ENCODE measurements around the gene IMMP1L. TPM values are rescaled to one million over a fixed set of nuclear protein-coding genes. Genes with fewer than 3 reads are reported as not detected.

Gene IMMP1L
- total RNA-seq, 1 donor from 2014 or later = 54.0 TPM

GRCh38 chr11:31531293-31531692 is 21.9 kb upstream of the IMMP1L start:
- Mint-ChIP-seq H3K27me3 (ENCODE audit: low read depth) (no peaks in the 10 kb centered on the region), H3K27ac (ENCODE audit: unreplicated experiment) (no peak overlapping the region), H3K36me3 (ENCODE audit: low read depth) (peaks cover 10% of the 10 kb centered on the region), H3K4me3 (no peak overlapping the region), H3K4me1 (no peaks in the 10 kb centered on the region), H3K9me3 (peaks cover 2% of the 10 kb centered on the region)
- DNase-seq (ENCODE audit: low read depth, low spot score) = no peak
- no peak for TF ChIP-seq CTCF (conservative IDR thresholded peaks at IDR 0.05)

- no peak overlapping the region for H3K27ac Mint-ChIP-seq (ENCODE audit: unreplicated experiment)
- H3K9me3 Mint-ChIP-seq = peaks cover 2% of the 10 kb centered on the region
- no peaks in the 10 kb centered on the region for H3K27me3 Mint-ChIP-seq (ENCODE audit: low read depth)
- H3K36me3 Mint-ChIP-seq (ENCODE audit: low read depth) = peaks cover 10% of the 10 kb centered on the region
- no peak overlapping the region for H3K4me3 Mint-ChIP-seq
- no peaks in the 10 kb centered on the region for H3K4me1 Mint-ChIP-seq
- no peak for TF ChIP-seq CTCF (conservative IDR thresholded peaks at IDR 0.05)
- no peak for DNase-seq (ENCODE audit: low read depth, low spot score)
Observed at GRCh38 chr11:31529701-31530100, 20.3 kb upstream of the IMMP1L start.

GRCh38 chr11:31529189-31529588 is 19.8 kb upstream of the IMMP1L start:
- H3K9me3 Mint-ChIP-seq = peaks cover 2% of the 10 kb centered on the region
- no peak for DNase-seq (ENCODE audit: low read depth, low spot score)
- no peaks in the 10 kb centered on the region for H3K4me1 Mint-ChIP-seq
- H3K4me3 Mint-ChIP-seq = no peak overlapping the region
- H3K36me3 Mint-ChIP-seq (ENCODE audit: low read depth) = peaks cover 10% of the 10 kb centered on the region
- TF ChIP-seq CTCF (conservative IDR thresholded peaks at IDR 0.05) = no peak
- H3K27me3 Mint-ChIP-seq (ENCODE audit: low read depth) = no peaks in the 10 kb centered on the region
- no peak overlapping the region for H3K27ac Mint-ChIP-seq (ENCODE audit: unreplicated experiment)

- Mint-ChIP-seq H3K27me3 (ENCODE audit: low read depth) (no peaks in the 10 kb centered on the region), H3K4me3 (no peak overlapping the region), H3K9me3 (no peaks in the 10 kb centered on the region), H3K36me3 (ENCODE audit: low read depth) (peaks cover 3% of the 10 kb centered on the region), H3K27ac (ENCODE audit: unreplicated experiment) (no peak overlapping the region), H3K4me1 (no peaks in the 10 kb centered on the region)
- DNase-seq (ENCODE audit: low read depth, low spot score) = no peak
- TF ChIP-seq CTCF (conservative IDR thresholded peaks at IDR 0.05) = no peak
Observed at GRCh38 chr11:31521497-31522150, 12.2 kb upstream of the IMMP1L start.

GRCh38 chr11:31512117-31512516 is 2.7 kb upstream of the IMMP1L start:
- no peaks in the 10 kb centered on the region for H3K36me3 Mint-ChIP-seq (ENCODE audit: low read depth)

More at GRCh38 chr11:31512117-31512516, 2.7 kb upstream of the IMMP1L start:
- DNase-seq (ENCODE audit: low read depth, low spot score) = no peak
- Mint-ChIP-seq H3K4me1 (peaks cover 40% of the 10 kb centered on the region), H3K27me3 (ENCODE audit: low read depth) (no peaks in the 10 kb centered on the region), H3K27ac (ENCODE audit: unreplicated experiment) (no peak overlapping the region), H3K4me3 (no peak overlapping the region), H3K9me3 (no peaks in the 10 kb centered on the region)
- TF ChIP-seq CTCF (conservative IDR thresholded peaks at IDR 0.05) = no peak
